H1 (cell line): ENCODE measurements around the gene APBA3. TPM values are rescaled to one million over a fixed set of nuclear protein-coding genes. Genes with fewer than 3 reads are reported as not detected.

Source experiments
- GABPA ChIP-seq: IDR thresholded peaks from 2 replicates; pipeline ENCODE4 v1.6.1; 2011; ENCODE audit warnings: mild to moderate bottlenecking, low read length, moderate library complexity, borderline replicate concordance; ENCODE audit not compliant: insufficient read depth
- polyA plus RNA-seq, 7 experiments: library from polyadenylated mRNA; depleted of rRNA in 3 of 7; stranded (reverse) in 5 of 7; unstranded in 2 of 7; fragments of >200 nt in 5 of 7; fragments of 200-250 nt in 2 of 7; gene quantifications; 1 replicate in 5 of 7; 2 replicates in 1 of 7; 4 replicates in 1 of 7; pipeline versions ENCODE4 v1.2.1 to v1.2.3, GENCODE V29; 2011 to 2013; ENCODE audit warnings: missing spikeins in 2 of 7, mixed read lengths in 2 of 7
- total RNA-seq: library from RNA; stranded (reverse); fragmentation: NEBNext Ultra II Directional; extraction: Animal tissue kit (Norgen Biotek cat#: 25700); gene quantifications from 2 replicates; pipeline ENCODE4 v1.2.1, GENCODE V29; 2021

Gene APBA3
- total and polyA plus RNA-seq, 2 of the 8 experiments (the other 6 are each of a cell fraction or from before 2014, with no cell fraction given): 21.4 to 36.9 TPM

DNA sequence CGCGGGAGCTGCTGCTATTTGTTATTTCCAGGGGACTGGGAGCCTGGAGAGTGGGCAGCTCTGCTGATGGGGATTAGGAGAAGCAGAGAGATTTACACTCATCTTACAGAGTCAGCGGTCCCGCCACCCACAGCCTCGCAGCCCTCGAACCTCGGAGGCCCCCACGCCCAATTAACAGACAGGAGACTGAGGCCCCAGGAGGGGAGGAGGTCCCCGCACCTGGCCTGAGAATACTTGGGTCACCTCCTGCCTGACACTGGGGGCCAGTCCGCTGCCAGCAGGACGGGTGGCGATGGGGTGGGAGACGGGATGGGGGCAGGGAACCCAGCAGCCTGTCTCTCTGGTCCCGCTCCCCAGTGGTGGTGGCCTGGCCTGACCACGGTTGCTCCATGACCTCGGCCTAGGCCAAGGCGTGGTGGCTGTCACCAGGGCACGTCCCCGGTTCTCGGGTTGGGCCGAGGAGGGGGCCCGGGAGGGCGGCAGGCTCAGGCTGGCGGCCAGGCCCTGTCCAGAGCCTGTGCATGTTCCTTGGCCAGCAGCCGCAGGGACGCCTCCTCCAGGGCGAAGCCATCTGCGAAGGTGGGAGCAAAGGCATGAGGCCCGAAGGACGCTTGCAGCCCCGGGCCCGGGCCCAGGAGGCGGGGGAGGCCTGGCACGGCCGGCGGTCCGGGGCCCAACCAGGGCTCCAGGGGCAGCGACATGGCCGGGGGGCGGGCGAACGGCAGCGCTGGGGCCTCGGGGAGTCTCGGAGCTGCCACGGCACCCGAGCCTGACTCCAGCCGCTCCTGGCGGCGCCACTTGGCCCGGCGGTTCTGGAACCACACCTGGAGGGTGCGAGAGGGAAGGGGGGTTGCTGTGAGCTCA is 8.9 kb upstream of the APBA3 start (continued):
- TF ChIP-seq GABPA: no peak
